ENCODE data around the gene PHF3. TPM values are rescaled to one million over a fixed set of nuclear protein-coding genes. Genes with fewer than 3 reads are reported as not detected.
"Not testable (repeated sequence)": the region's sequence is repeated elsewhere in the genome, so short reads cannot be mapped to it uniquely, and the experiment has no call there.

The PHF3 gene
- total and polyA plus RNA-seq, 2 experiments from 2014 or later: 15.3 to 34.7 TPM

DNA sequence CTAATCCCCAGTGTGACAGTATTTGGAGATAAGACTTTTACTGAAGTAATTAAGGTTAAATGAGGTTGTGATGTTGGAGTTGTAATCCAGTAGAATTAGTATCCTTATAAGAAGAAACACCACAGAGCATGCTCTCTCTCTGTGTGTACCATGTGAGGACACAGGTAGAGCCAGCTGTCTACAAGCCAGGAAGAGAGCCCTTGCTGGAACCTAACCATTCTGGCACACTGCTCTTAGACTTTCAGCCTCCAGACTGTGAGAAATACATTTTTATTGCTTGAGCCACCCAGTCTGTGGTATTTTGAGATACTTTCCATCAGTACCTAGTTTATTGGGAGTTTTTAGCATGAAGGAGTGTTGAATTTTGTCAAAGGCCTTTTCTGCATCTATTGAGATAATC lies 110.2 kb downstream of the PHF3 start:
- H4K20me1 ChIP-seq (ENCODE audit: insufficient read depth): no peaks in the 10 kb centered on the region
- H3K4me1 ChIP-seq (ENCODE audit: insufficient read depth): peaks cover 5% of the 10 kb centered on the region
- H3K36me3 ChIP-seq (ENCODE audit: low read depth): no peaks in the 10 kb centered on the region
- H3F3A ChIP-seq (ENCODE audit: insufficient read depth): no peaks in the 10 kb centered on the region; the same call in 1 of the 2 replicates
- no peak overlapping the region for H3K9ac ChIP-seq
- no peak overlapping the region for H3K4me2 ChIP-seq (ENCODE audit: unreplicated experiment)
- in situ Hi-C loops (cut with MboI): no loop called here
- no peaks in the 10 kb centered on the region for H3K9me2 ChIP-seq (ENCODE audit: insufficient read depth)
- no peak overlapping the region for H3K27ac ChIP-seq
- no peak overlapping the region for H3K4me3 ChIP-seq
- H2AFZ ChIP-seq: no peak overlapping the region
- H3K9me3 ChIP-seq (ENCODE audit: low read depth): no peaks in the 10 kb centered on the region
- TF ChIP-seq EZH2 (IDR thresholded peaks at IDR 0.05; ENCODE audit: insufficient read depth, poor library complexity, severe bottlenecking) (no peak), EZH2phosphoT487 (IDR thresholded peaks at IDR 0.05; ENCODE audit: insufficient read depth, low read depth) (no peak)
- no peaks in the 10 kb centered on the region; the same call in 1 of the 2 replicates for H3K27me3 ChIP-seq (replicated peaks; ENCODE audit: insufficient read depth)
- no peaks in the 10 kb centered on the region for H3K79me2 ChIP-seq (ENCODE audit: insufficient read depth)
- peak; percentile 47 for DNase-seq

DNA sequence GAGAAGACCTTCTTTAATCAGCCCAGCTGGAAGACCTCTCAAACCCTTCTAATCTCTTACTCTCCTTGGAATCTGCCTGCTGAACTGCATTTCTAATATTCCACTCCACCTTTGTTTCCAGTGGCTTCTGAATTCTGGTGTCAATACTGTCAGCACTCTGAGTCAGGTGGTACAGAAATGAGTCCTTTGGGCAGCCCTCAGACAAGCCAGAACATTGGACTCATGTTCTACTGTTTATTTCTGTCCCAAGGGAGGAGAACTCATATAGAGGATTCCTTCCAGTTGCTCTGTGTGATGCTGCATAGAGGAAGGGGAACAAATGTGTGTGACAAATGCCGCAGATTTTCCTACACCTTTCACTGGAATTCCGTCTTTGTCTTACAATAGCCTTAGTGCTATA lies 114.8 kb downstream of the PHF3 start:
- Histone ChIP-seq H2AFZ (no peak overlapping the region), H4K20me1 (ENCODE audit: insufficient read depth) (no peaks in the 10 kb centered on the region), H3K9ac (no peak overlapping the region), H3K4me2 (ENCODE audit: unreplicated experiment) (no peak overlapping the region), H3K9me2 (ENCODE audit: insufficient read depth) (no peaks in the 10 kb centered on the region), H3K4me1 (ENCODE audit: insufficient read depth) (no peaks in the 10 kb centered on the region; the same call in 1 of the 2 replicates), H3K79me2 (ENCODE audit: insufficient read depth) (no peaks in the 10 kb centered on the region), H3K27ac (no peak overlapping the region), H3F3A (ENCODE audit: insufficient read depth) (no peaks in the 10 kb centered on the region), H3K9me3 (ENCODE audit: low read depth) (no peaks in the 10 kb centered on the region), H3K4me3 (no peak overlapping the region), H3K27me3 (replicated peaks; ENCODE audit: insufficient read depth) (no peaks in the 10 kb centered on the region), H3K36me3 (ENCODE audit: low read depth) (no peaks in the 10 kb centered on the region)
- TF ChIP-seq EZH2 (IDR thresholded peaks at IDR 0.05; ENCODE audit: insufficient read depth, poor library complexity, severe bottlenecking) (no peak), EZH2phosphoT487 (IDR thresholded peaks at IDR 0.05; ENCODE audit: insufficient read depth, low read depth) (no peak)
- in situ Hi-C loops (cut with MboI): no loop called here
- 93 to 96% methylated on average over 2 of the region's 2 CpGs for WGBS, 2 experiments (ENCODE audit: low coverage in 1 of 2, low lambda C conversion rate in 2 of 2, missing lambda C conversion rate in 2 of 2)
- no peak for DNase-seq

DNA sequence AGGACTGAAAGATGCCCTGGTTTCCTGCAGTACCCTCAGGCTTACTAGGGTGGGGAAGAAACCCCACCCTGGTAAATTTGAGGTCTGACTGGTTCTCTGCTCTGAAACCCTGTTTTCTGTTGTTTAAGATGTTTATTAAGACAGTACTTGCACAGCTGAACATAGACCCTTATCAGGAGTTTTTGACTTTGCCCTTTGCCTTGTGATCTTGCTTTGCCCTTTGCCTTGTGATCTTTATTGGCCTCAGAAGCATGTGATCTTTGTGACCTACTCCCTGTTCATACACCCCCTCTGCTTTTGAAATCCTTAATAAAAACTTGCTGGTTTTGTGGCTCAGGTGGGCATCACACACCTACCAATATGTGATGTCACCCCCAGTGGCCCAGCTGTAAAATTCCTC lies 121.7 kb downstream of the PHF3 start:
- H2AFZ ChIP-seq; H3K9me3 ChIP-seq (ENCODE audit: low read depth); H3K9ac ChIP-seq; H3K4me2 ChIP-seq (ENCODE audit: unreplicated experiment); H3K27me3 ChIP-seq (replicated peaks; ENCODE audit: insufficient read depth); H3K36me3 ChIP-seq (ENCODE audit: low read depth); DNase-seq; H3K9me2 ChIP-seq (ENCODE audit: insufficient read depth); H3K27ac ChIP-seq; H4K20me1 ChIP-seq (ENCODE audit: insufficient read depth); H3K4me3 ChIP-seq; H3F3A ChIP-seq (ENCODE audit: insufficient read depth); in situ Hi-C loops (cut with MboI); H3K79me2 ChIP-seq (ENCODE audit: insufficient read depth); H3K4me1 ChIP-seq (ENCODE audit: insufficient read depth): not testable (repeated sequence)

DNA sequence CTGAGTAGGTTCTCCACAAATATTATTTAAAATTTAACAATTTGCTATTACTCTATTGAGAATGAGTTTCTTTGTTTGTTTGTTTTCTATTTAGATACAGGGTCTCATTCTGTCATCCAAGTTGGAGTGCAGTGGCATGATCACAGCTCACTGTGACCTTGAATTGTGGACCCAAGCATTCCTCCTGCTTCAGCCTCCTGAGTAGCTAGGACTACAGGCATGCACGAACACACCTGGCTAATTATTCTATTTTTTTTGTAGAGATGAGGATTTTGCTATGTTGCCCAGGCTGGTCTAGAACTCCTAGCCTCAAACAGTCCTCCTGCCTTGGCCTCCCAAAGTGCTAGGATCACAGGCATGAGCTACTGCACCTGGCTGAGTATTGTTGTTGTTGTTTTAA lies 122.2 kb downstream of the PHF3 start:
- no peaks in the 10 kb centered on the region for H4K20me1 ChIP-seq (ENCODE audit: insufficient read depth)
- no peak overlapping the region for H3K27ac ChIP-seq
- H3K9me3 ChIP-seq (ENCODE audit: low read depth): no peaks in the 10 kb centered on the region
- no peak overlapping the region for H3K9ac ChIP-seq
- no peak overlapping the region for H2AFZ ChIP-seq
- WGBS, 2 experiments (ENCODE audit: low coverage in 1 of 2, low lambda C conversion rate in 2 of 2, missing lambda C conversion rate in 2 of 2): 70 to 81% methylated on average over 1 of the region's 1 CpG
- no peak for DNase-seq
- no peak overlapping the region for H3K4me2 ChIP-seq (ENCODE audit: unreplicated experiment)
- H3K4me3 ChIP-seq: no peak overlapping the region
- in situ Hi-C loops (cut with MboI): no loop called here
- H3K9me2 ChIP-seq (ENCODE audit: insufficient read depth): no peaks in the 10 kb centered on the region
- no peaks in the 10 kb centered on the region for H3K27me3 ChIP-seq (replicated peaks; ENCODE audit: insufficient read depth)
- TF ChIP-seq EZH2 (IDR thresholded peaks at IDR 0.05; ENCODE audit: insufficient read depth, poor library complexity, severe bottlenecking) (no peak), EZH2phosphoT487 (IDR thresholded peaks at IDR 0.05; ENCODE audit: insufficient read depth, low read depth) (no peak)
- H3F3A ChIP-seq (ENCODE audit: insufficient read depth): no peaks in the 10 kb centered on the region
- H3K4me1 ChIP-seq (ENCODE audit: insufficient read depth): no peaks in the 10 kb centered on the region
- peaks cover 4% of the 10 kb centered on the region; the same call in 1 of the 2 replicates for H3K36me3 ChIP-seq (ENCODE audit: low read depth)
- no peaks in the 10 kb centered on the region for H3K79me2 ChIP-seq (ENCODE audit: insufficient read depth)

DNA sequence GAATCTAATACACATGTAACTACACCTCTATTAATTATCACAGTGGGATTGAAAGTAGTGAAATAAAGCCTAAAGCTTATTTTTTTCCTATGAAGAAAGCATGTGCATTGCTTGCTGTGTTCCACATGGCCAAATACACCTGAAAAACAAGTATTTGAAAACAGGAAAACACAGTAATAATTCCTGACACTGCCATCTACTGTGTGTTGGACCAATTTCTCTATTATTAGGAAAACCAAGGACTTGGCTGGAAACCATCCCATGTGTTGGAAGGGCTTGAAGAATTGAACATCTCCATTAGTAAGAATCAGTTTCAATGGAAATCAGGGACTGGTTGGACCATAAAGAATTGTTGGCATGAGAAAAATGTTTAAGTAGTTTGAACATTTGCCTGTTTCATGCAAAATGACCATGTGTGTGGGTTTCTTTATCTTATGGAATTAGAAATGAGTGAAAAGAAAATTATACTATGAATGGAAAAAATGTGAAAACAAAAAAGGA lies 124.1 kb downstream of the PHF3 start:
- TF ChIP-seq EZH2phosphoT487 (IDR thresholded peaks at IDR 0.05; ENCODE audit: insufficient read depth, low read depth) (no peak), EZH2 (IDR thresholded peaks at IDR 0.05; ENCODE audit: insufficient read depth, poor library complexity, severe bottlenecking) (no peak)
- Histone ChIP-seq H3K9ac (no peak overlapping the region), H3K79me2 (ENCODE audit: insufficient read depth) (no peaks in the 10 kb centered on the region), H3F3A (ENCODE audit: insufficient read depth) (no peaks in the 10 kb centered on the region), H2AFZ (no peak overlapping the region), H3K4me1 (ENCODE audit: insufficient read depth) (no peaks in the 10 kb centered on the region), H3K4me2 (ENCODE audit: unreplicated experiment) (no peak overlapping the region), H3K9me2 (ENCODE audit: insufficient read depth) (no peaks in the 10 kb centered on the region), H3K9me3 (ENCODE audit: low read depth) (no peaks in the 10 kb centered on the region), H3K36me3 (ENCODE audit: low read depth) (peaks cover 4% of the 10 kb centered on the region; the same call in 1 of the 2 replicates), H3K27me3 (replicated peaks; ENCODE audit: insufficient read depth) (no peaks in the 10 kb centered on the region), H4K20me1 (ENCODE audit: insufficient read depth) (no peaks in the 10 kb centered on the region), H3K4me3 (no peak overlapping the region), H3K27ac (no peak overlapping the region)
- in situ Hi-C loops (cut with MboI): no loop called here
- peak; percentile 3 for DNase-seq
